ENCODE data around the gene SUN5.

- TF ChIP-seq, protein P1, sequence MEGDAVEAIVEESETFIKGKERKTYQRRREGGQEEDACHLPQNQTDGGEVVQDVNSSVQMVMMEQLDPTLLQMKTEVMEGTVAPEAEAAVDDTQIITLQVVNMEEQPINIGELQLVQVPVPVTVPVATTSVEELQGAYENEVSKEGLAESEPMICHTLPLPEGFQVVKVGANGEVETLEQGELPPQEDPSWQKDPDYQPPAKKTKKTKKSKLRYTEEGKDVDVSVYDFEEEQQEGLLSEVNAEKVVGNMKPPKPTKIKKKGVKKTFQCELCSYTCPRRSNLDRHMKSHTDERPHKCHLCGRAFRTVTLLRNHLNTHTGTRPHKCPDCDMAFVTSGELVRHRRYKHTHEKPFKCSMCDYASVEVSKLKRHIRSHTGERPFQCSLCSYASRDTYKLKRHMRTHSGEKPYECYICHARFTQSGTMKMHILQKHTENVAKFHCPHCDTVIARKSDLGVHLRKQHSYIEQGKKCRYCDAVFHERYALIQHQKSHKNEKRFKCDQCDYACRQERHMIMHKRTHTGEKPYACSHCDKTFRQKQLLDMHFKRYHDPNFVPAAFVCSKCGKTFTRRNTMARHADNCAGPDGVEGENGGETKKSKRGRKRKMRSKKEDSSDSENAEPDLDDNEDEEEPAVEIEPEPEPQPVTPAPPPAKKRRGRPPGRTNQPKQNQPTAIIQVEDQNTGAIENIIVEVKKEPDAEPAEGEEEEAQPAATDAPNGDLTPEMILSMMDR (IDR thresholded peaks at IDR 0.05) = no peak
- TF ChIP-seq, protein P2, sequence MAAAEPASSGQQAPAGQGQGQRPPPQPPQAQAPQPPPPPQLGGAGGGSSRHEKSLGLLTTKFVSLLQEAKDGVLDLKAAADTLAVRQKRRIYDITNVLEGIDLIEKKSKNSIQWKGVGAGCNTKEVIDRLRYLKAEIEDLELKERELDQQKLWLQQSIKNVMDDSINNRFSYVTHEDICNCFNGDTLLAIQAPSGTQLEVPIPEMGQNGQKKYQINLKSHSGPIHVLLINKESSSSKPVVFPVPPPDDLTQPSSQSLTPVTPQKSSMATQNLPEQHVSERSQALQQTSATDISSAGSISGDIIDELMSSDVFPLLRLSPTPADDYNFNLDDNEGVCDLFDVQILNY (CRISPR knock-in tag; IDR thresholded peaks at IDR 0.05) = no peak
- TF ChIP-seq, protein P3, sequence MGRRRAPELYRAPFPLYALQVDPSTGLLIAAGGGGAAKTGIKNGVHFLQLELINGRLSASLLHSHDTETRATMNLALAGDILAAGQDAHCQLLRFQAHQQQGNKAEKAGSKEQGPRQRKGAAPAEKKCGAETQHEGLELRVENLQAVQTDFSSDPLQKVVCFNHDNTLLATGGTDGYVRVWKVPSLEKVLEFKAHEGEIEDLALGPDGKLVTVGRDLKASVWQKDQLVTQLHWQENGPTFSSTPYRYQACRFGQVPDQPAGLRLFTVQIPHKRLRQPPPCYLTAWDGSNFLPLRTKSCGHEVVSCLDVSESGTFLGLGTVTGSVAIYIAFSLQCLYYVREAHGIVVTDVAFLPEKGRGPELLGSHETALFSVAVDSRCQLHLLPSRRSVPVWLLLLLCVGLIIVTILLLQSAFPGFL (CRISPR knock-in tag; IDR thresholded peaks at IDR 0.05; ENCODE audit: borderline replicate concordance) = no peak
- TF ChIP-seq, protein P4, sequence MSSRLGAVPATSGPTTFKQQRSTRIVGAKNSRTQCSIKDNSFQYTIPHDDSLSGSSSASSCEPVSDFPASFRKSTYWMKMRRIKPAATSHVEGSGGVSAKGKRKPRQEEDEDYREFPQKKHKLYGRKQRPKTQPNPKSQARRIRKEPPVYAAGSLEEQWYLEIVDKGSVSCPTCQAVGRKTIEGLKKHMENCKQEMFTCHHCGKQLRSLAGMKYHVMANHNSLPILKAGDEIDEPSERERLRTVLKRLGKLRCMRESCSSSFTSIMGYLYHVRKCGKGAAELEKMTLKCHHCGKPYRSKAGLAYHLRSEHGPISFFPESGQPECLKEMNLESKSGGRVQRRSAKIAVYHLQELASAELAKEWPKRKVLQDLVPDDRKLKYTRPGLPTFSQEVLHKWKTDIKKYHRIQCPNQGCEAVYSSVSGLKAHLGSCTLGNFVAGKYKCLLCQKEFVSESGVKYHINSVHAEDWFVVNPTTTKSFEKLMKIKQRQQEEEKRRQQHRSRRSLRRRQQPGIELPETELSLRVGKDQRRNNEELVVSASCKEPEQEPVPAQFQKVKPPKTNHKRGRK (CRISPR knock-in tag; IDR thresholded peaks at IDR 0.05; ENCODE audit: borderline replicate concordance) = no peak
- TF ChIP-seq RELA (CRISPR knock-in tag; IDR thresholded peaks at IDR 0.05; ENCODE audit: borderline replicate concordance) = no peak
- no peak for TF ChIP-seq TP53 (CRISPR knock-in tag; IDR thresholded peaks at IDR 0.05)
- no peak for TF ChIP-seq ATF2 (CRISPR knock-in tag; IDR thresholded peaks at IDR 0.05; ENCODE audit: borderline replicate concordance, low read depth)
- TF ChIP-seq PRRX2 (CRISPR knock-in tag; IDR thresholded peaks at IDR 0.05) = no peak
- no peak for TF ChIP-seq FOXJ3 (CRISPR knock-in tag; IDR thresholded peaks at IDR 0.05; ENCODE audit: borderline replicate concordance)
- TF ChIP-seq JUN (CRISPR knock-in tag; IDR thresholded peaks at IDR 0.05) = no peak
- TF ChIP-seq CBFB (CRISPR knock-in tag; IDR thresholded peaks at IDR 0.05; ENCODE audit: low read depth) = no peak
- TF ChIP-seq, protein P5, sequence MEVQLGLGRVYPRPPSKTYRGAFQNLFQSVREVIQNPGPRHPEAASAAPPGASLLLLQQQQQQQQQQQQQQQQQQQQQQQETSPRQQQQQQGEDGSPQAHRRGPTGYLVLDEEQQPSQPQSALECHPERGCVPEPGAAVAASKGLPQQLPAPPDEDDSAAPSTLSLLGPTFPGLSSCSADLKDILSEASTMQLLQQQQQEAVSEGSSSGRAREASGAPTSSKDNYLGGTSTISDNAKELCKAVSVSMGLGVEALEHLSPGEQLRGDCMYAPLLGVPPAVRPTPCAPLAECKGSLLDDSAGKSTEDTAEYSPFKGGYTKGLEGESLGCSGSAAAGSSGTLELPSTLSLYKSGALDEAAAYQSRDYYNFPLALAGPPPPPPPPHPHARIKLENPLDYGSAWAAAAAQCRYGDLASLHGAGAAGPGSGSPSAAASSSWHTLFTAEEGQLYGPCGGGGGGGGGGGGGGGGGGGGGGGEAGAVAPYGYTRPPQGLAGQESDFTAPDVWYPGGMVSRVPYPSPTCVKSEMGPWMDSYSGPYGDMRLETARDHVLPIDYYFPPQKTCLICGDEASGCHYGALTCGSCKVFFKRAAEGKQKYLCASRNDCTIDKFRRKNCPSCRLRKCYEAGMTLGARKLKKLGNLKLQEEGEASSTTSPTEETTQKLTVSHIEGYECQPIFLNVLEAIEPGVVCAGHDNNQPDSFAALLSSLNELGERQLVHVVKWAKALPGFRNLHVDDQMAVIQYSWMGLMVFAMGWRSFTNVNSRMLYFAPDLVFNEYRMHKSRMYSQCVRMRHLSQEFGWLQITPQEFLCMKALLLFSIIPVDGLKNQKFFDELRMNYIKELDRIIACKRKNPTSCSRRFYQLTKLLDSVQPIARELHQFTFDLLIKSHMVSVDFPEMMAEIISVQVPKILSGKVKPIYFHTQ (CRISPR knock-in tag; IDR thresholded peaks at IDR 0.05) = no peak
- TF ChIP-seq TEAD4 (CRISPR knock-in tag; IDR thresholded peaks at IDR 0.05) = no peak
Measured at GRCh38 chr20:32968478-32969241, 35.6 kb downstream of the SUN5 start.
